Skin epidermis (tissue), 12 donors: Measurements from ENCODE around the gene NELFCD.
"Not testable (repeated sequence)": the region's sequence is repeated elsewhere in the genome, so short reads cannot be mapped to it uniquely, and the experiment has no call there.

Experiments
- H3K27ac ChIP-seq, 21 experiments: fragments of 200-600 bp; sonication (generic) in 11 of 21; one replicate each; pipeline ENCODE4 v1.5.0; 2020; ENCODE audit warnings: mild to moderate bottlenecking in 3 of 21, inconsistent platforms in 2 of 21, moderate library complexity in 2 of 21
- H3K4me3 ChIP-seq, 7 experiments: fragments of 200-600 bp; sonication (generic) in 2 of 7; one replicate each; pipeline ENCODE4 v1.5.0; 2020; ENCODE audit warnings: inconsistent platforms in 2 of 7, mild to moderate bottlenecking in 2 of 7, moderate library complexity in 1 of 7

NELFCD gene, protein sequence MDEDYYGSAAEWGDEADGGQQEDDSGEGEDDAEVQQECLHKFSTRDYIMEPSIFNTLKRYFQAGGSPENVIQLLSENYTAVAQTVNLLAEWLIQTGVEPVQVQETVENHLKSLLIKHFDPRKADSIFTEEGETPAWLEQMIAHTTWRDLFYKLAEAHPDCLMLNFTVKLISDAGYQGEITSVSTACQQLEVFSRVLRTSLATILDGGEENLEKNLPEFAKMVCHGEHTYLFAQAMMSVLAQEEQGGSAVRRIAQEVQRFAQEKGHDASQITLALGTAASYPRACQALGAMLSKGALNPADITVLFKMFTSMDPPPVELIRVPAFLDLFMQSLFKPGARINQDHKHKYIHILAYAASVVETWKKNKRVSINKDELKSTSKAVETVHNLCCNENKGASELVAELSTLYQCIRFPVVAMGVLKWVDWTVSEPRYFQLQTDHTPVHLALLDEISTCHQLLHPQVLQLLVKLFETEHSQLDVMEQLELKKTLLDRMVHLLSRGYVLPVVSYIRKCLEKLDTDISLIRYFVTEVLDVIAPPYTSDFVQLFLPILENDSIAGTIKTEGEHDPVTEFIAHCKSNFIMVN

GRCh38 chr20:58980711-58981627 lies at the start of gene NELFCD:
Gene NELFCD, plus strand, starts transcription at chr20:58981256. Its CDS starts 54 bp downstream, at chr20:58981310.
- Histone ChIP-seq H3K27ac (peak within 1 kb of the TSS; percentile 70 to 94 (median 85)), H3K4me3 (peak within 1 kb of the TSS; percentile 42 to 81 (median 73))

GRCh38 chr20:58932170-58932569 lies 48.9 kb upstream of the NELFCD start:
- Histone ChIP-seq H3K27ac (no peak overlapping the region), H3K4me3 (no peak overlapping the region)

DNA sequence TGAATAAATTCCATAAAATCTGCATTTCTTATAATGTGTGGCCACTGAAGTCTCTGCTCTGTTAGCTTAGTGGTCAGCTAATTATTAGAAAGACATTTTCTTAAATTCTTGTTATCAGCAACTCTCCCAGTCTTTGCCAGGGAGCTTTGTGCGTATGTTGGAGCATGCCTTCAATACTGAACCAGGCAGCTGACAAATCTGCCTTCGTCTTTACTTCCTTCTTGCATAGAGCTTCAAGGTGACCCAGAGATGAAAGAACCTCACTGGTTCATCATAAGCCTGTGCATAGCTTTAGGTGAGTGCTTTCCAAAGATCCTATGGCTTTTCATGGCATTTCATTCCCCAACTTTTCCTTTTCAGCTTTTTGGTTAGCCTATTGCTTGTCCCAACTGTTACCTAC lies 43.0 kb upstream of the NELFCD start:
- no peak overlapping the region for H3K4me3 ChIP-seq
- no peak overlapping the region for H3K27ac ChIP-seq

DNA sequence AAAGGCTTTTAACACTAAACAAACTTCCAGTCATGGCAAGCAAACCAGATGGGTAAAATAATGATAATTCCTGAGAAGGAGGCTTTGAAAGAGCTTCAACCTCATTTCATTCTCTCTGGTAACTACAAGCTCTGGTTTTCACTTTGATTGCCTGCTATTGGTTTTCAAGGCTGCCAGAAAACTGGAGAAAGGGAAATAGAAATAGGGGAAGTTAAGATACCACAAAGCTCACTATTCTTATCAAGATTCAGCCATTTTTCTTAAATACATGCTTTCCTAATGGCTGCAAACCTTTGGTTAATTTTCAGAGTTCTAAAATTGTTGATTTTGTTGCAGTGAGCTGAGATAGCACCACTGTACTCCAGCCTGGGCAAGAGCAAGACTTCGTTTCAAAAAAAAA lies 42.5 kb upstream of the NELFCD start:
- Histone ChIP-seq H3K4me3 (no peak overlapping the region), H3K27ac (no peak overlapping the region)

- no peak overlapping the region for H3K4me3 ChIP-seq
- H3K27ac ChIP-seq, result no peak overlapping the region
Measured at GRCh38 chr20:58941471-58941870, 39.6 kb upstream of the NELFCD start.

DNA sequence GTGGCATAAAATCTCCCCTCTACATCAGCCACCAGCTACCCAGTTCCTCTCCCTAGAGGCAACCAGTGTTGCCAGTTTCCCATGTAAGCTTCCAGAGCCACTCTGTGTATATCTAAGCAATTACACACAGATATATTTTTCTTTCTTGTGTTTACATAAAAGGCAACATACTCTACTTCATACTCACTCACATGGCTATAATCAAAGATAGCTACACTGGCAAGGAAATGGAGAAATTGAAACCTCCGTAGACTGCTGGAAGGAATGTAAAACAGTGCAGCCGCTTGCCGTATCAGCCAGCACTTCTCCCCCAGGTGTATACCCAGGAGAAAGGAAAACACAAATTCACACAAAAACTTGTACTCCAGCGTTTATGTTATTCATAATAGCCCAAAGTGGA lies 38.5 kb upstream of the NELFCD start:
- no peak overlapping the region for H3K4me3 ChIP-seq

GRCh38 chr20:58944610-58945009 lies 36.4 kb upstream of the NELFCD start:
- Histone ChIP-seq H3K4me3 (no peak overlapping the region), H3K27ac (no peak overlapping the region)

More for the DNA sequence above, 38.5 kb upstream of the NELFCD start:
- no peak overlapping the region for H3K27ac ChIP-seq

- H3K4me3 ChIP-seq, result no peak overlapping the region
- H3K27ac ChIP-seq, result no peak overlapping the region
Measured at GRCh38 chr20:58945965-58946631, 35.0 kb upstream of the NELFCD start.

DNA sequence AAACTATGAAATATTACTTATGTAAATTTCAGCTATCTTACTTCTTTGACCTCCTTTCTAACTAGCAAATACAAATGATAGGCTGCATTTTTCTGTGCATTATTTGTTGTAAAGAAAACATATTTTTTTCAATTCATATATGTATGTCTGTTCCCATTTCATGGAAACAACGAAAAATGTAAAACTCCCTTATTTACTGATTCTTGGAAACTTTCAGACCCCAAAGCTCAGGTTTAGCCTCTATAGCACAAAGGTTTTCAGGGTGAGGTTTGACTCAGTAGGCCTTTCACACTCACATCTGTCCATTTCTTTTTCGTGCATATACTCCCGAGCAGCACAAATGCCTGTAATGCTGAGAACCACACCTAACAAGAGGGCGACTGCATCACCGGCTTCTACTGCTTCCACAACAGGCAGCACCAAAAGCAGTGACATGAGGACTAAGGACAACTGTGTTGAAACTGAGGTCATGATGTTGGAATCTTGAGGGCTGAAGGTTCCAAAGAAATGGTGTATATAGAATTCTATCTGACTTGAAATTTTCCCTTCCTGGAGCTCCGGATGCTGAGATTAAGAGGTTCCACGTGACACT lies 33.2 kb upstream of the NELFCD start:
- H3K27ac ChIP-seq, H3K4me3 ChIP-seq: not testable (repeated sequence)

- Histone ChIP-seq H3K4me3 (no peak overlapping the region), H3K27ac (no peak overlapping the region)
Measured at GRCh38 chr20:58950603-58951002, 30.5 kb upstream of the NELFCD start.

DNA sequence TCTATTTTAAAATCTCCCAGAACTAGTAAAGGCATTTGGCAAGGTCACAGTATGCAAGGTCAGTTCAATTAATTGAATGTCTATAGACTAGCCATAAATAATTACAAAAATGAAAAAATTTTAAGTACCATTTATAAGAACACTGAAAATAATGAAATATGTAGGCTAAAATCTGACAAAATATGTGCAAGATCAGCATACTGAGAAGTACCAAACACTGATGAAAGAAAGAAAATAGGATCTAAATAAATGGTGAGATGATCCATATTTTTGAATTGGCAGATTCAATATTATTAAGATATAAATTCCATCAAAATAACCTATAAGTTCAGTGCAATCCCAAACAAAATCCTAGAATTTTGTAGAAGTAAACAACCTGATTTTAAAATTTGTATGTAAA lies 28.0 kb upstream of the NELFCD start:
- H3K4me3 ChIP-seq, result no peak overlapping the region
- H3K27ac ChIP-seq, result no peak overlapping the region

- H3K27ac ChIP-seq, result no peak overlapping the region
- H3K4me3 ChIP-seq, result no peak overlapping the region
Measured at GRCh38 chr20:58956078-58956477, 25.0 kb upstream of the NELFCD start.

DNA sequence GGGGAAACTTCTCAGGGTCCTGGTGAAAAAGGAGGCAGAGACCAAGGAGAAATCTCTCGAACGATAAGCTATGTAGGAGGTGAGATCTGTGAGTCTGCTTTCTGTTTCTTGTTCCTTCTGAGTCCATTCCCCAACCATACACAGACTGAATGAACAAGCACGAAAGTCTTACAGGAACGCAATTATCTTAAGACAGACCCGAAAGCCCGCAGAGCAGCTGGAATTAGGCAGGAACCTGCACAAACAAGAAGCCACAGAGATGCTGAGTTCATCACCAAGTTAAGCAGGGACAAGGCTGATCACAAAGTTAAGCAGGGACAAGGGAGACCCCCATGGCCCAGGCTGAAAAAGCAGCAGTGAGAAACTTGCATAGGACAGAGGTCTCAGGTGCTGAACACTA lies 21.4 kb upstream of the NELFCD start:
- Histone ChIP-seq H3K27ac (no peak overlapping the region), H3K4me3 (no peak overlapping the region)

DNA sequence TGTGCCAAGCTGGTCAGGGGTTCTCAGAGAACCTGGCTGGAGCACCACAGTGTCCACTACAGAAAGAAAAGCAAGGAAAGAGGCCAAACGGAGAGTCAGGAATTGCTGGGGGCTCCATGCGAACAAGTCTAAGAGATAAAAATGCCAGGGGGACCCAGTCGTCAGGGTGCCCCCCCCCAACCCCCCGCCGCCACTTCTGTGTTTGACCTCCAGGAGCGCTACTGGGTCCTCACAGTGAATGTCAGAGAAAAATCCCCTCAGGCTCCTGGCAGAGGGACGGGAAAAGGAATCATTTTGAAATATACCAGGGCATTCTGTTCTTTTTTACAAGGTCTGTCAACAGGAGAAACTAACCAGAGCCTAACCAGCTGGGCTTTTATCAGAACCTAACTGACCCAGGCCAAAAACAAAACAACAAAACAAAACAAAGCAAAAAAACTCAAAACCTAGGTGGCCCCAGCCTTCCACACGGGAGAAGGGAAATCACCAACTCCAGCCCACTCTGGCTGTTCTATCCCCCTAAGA lies 17.9 kb upstream of the NELFCD start:
- Histone ChIP-seq H3K27ac (no peak overlapping the region), H3K4me3 (no peak overlapping the region)

GRCh38 chr20:58963922-58964321 lies 17.1 kb upstream of the NELFCD start:
- not testable (repeated sequence) for H3K27ac ChIP-seq

DNA sequence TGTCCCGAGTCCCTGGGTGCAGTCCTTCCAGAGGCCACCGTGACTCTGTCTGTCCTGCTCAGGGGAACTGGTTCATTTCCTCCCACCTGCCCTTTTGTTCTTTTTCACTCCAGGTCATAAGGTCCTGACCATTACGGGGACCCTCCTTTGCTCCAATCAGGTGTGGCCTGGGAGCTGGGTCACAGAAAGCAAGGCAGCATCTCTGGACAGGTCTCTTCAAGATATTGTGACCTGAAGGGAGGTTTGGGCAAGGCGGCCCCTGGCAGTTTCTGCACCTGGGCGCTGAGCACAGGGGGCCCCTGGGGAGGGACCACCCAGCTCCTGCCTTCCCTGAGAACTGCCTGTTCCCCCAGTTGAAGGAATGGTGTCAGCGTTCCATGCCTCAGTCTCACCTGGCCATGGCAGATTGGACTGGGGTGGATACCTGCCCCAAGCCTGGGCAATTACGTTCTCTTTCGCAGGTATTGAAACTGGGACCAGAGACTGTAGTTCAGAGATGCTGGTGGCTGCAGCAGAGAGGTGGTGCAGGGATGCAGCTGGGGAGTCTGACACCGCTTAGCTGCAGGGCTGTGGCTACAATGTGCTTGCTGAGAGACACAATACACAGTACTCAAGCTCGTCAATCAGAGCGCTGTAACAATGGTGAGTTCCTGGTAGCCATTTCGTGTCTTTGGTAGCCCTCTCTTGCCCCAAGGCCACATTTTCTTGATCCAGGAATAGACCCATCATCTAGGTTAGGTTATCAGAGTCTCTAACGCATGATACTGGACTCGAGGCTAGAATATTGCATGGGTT lies 15.6 kb upstream of the NELFCD start:
- H3K27ac ChIP-seq, result no peak overlapping the region
- no peak overlapping the region for H3K4me3 ChIP-seq

More at GRCh38 chr20:58963922-58964321, 17.1 kb upstream of the NELFCD start:
- H3K4me3 ChIP-seq, result not testable (repeated sequence)

GRCh38 chr20:58967652-58968429 lies 13.2 kb upstream of the NELFCD start:
- H3K27ac ChIP-seq, result no peak overlapping the region
- no peak overlapping the region for H3K4me3 ChIP-seq

- Histone ChIP-seq H3K4me3 (no peak overlapping the region), H3K27ac (no peak overlapping the region)
Measured at GRCh38 chr20:58969439-58969838, 11.6 kb upstream of the NELFCD start.
